Hepatocyte (in vitro differentiated cells): ENCODE data around the gene JAG2. TPM values are rescaled to one million over a fixed set of nuclear protein-coding genes. Genes with fewer than 3 reads are reported as not detected.

Experiments used
- DNase-seq: peaks from one replicate; pipeline ENCODE4 v3.0.0-alpha.2; 2016; ENCODE audit warnings: low spot score
- H2AFZ ChIP-seq: fragments of 200-600 bp; sonication (generic); 2 replicates; pipeline ENCODE4 v1.6.0; 2016; ENCODE audit warnings: antibody characterized with exemption, mild to moderate bottlenecking
- H3K27ac ChIP-seq: fragments of 200-600 bp; sonication (generic); 2 replicates; pipeline ENCODE4 v1.5.1; 2016; ENCODE audit warnings: mild to moderate bottlenecking
- H3K27me3 ChIP-seq: fragments of 200-600 bp; sonication (generic); 2 replicates; pipeline ENCODE4 v1.6.1; 2016
- H3K36me3 ChIP-seq: fragments of 200-600 bp; sonication (generic); replicated peaks from 2 replicates; pipeline ENCODE4 v1.5.1; 2016; ENCODE audit warnings: low read depth; ENCODE audit not compliant: insufficient read depth
- H3K4me1 ChIP-seq: fragments of 200-600 bp; sonication (generic); 2 replicates; pipeline ENCODE4 v1.5.1; 2016; ENCODE audit warnings: mild to moderate bottlenecking, moderate library complexity; ENCODE audit not compliant: insufficient read depth
- H3K4me2 ChIP-seq: fragments of 200-600 bp; sonication (generic); 2 replicates; pipeline ENCODE4 v1.6.0; 2016
- H3K4me3 ChIP-seq: fragments of 200-600 bp; sonication (generic); 2 replicates; pipeline ENCODE4 v1.5.1; 2016; ENCODE audit warnings: mild to moderate bottlenecking
- H3K79me2 ChIP-seq: fragments of 200-600 bp; sonication (generic); 2 replicates; pipeline ENCODE4 v1.6.0; 2017; ENCODE audit warnings: mild to moderate bottlenecking
- H3K9me2 ChIP-seq: fragments of 200-600 bp; sonication (generic); replicated peaks from 2 replicates; pipeline ENCODE4 v1.6.0; 2017; ENCODE audit warnings: mild to moderate bottlenecking; ENCODE audit not compliant: insufficient read depth
- H3K9me3 ChIP-seq: fragments of 200-600 bp; sonication (generic); 2 replicates; pipeline ENCODE4 v1.5.1; 2016; ENCODE audit warnings: low read depth, mild to moderate bottlenecking
- H4K20me1 ChIP-seq: fragments of 200-600 bp; sonication (generic); 2 replicates; pipeline ENCODE4 v1.6.0; 2016; ENCODE audit warnings: mild to moderate bottlenecking; ENCODE audit not compliant: insufficient read depth, poor library complexity, severe bottlenecking
- CTCF ChIP-seq: fragments of 200-600 bp; sonication (generic); IDR thresholded peaks from 2 replicates; pipeline ENCODE4 v1.5.1; 2016; ENCODE audit warnings: antibody characterized with exemption, mild to moderate bottlenecking; ENCODE audit not compliant: poor library complexity
- EZH2 ChIP-seq: fragments of 200-600 bp; sonication (generic); IDR thresholded peaks from 2 replicates; pipeline ENCODE4 v1.6.1; 2016; ENCODE audit warnings: antibody characterized with exemption, mild to moderate bottlenecking, borderline replicate concordance
- EZH2phosphoT487 ChIP-seq: fragments of 200-600 bp; sonication (generic); IDR thresholded peaks from one replicate; pipeline ENCODE4 v1.6.1; 2018; ENCODE audit warnings: antibody characterized with exemption, mild to moderate bottlenecking, low read depth, moderate library complexity; ENCODE audit not compliant: unreplicated experiment, severe bottlenecking
- WGBS: methylation state at CpG from one replicate; pipeline ENCODE4 v1.1.6; 2016; ENCODE audit warnings: low lambda C conversion rate; ENCODE audit errors: missing lambda C conversion rate; 5-methylcytosine and 5-hydroxymethylcytosine counted together
- microRNA-seq: library from miRNA; unstranded; fragments of <30 nt; microRNA quantifications from one replicate; pipeline ENCODE4, GENCODE V29; 2017
- polyA plus RNA-seq: library from polyadenylated mRNA; unstranded; fragments of >200 nt; fragmentation: Nextera tagmentation; extraction: Ambion mirVana; gene quantifications from 2 replicates; pipeline ENCODE4 v1.2.1, GENCODE V29; 2016
- small RNA-seq: library from RNA; depleted of rRNA; stranded (forward); fragments of <200 nt; gene quantifications from one replicate; pipeline ENCODE3, GENCODE V24; 2014
- total RNA-seq: library from RNA; depleted of rRNA; stranded (reverse); fragments of >200 nt; gene quantifications from 2 replicates; pipeline ENCODE4 v1.2.3, GENCODE V29; 2014

The JAG2 gene
- total and polyA plus RNA-seq, 2 experiments from 2014 or later: 4.1 to 6.1 TPM

DNA sequence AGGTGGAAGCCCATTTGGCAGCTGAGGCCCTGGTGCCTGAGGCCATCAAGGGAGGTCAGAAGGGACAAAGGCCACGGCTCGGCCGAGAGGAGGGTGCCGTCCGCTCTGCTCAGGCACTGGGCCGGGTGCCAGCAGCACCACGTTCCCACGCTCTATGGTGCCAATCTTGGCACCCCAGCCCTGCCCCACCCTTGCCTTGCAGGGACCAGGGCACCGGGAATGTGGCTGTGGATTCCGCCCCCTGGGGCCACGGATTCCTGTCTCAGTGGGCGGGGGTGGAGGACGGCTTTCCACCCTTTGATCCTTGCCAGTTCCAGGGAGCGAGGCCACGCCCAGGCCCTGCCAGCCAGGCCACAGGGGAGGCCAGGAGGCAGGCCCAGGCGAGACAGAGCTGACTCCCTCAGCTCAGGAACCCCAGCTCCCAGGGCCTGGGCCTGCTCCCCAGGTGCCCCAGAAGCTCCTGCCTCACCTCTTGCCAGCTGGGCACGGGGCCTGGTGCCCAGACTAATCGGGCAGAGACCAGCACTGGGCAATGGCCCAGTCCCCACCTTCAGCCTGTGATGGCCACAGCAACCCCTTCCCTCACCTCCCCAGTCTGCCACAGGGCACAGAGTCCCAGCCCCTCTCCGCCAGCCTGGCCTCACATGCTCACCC, 76.9 kb downstream of the JAG2 start:
- Histone ChIP-seq H3K36me3 (no peaks in the 10 kb centered on the region), H3K27ac (peak overlapping the region; percentile 100), H2AFZ (no peak overlapping the region), H3K9me3 (no peaks in the 10 kb centered on the region), H3K4me1 (peaks cover 50% of the 10 kb centered on the region), H3K9me2 (no peaks in the 10 kb centered on the region), H3K4me3 (no peak overlapping the region), H3K4me2 (peak overlapping the region; percentile 95), H3K79me2 (peaks cover 2% of the 10 kb centered on the region), H4K20me1 (peaks cover 8% of the 10 kb centered on the region), H3K27me3 (no peaks in the 10 kb centered on the region)
- 65% methylated on average over 16 of the region's 19 CpGs for WGBS
- no peak for TF ChIP-seq EZH2phosphoT487
- no peak for TF ChIP-seq EZH2
- no peak for TF ChIP-seq CTCF
- DNase-seq: peak; percentile 69

DNA sequence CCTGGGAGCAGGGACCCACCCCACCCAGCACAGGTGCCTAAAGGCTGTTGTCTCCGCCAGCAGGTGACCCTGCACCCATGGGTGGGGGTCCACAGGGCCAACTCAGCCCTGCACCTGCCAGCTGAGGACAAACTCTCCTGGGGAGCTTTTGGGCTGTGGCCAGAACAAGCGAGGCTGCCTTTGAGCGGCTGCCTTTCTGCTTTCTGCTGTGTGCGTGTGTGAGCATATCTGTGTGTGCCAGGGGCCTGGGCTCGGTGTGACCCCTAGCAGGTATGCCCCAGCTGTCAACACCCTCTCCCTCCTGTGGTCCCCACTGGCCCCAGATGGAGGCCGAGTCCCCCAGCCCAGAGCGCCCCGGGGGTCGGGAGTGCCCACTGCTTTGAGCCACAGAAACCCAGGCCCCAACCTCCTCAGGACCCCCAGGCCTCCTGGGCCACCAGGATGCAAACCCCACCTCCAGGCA, 77.5 kb downstream of the JAG2 start:
- Histone ChIP-seq H3K4me3 (no peak overlapping the region), H3K4me1 (peaks cover 50% of the 10 kb centered on the region), H3K27ac (peak overlapping the region; percentile 100), H3K9me2 (no peaks in the 10 kb centered on the region), H3K9me3 (no peaks in the 10 kb centered on the region), H3K36me3 (no peaks in the 10 kb centered on the region), H3K27me3 (no peaks in the 10 kb centered on the region), H4K20me1 (peaks cover 8% of the 10 kb centered on the region), H2AFZ (no peak overlapping the region), H3K4me2 (peak overlapping the region; percentile 95), H3K79me2 (peaks cover 2% of the 10 kb centered on the region)
- no peak for DNase-seq
- 92% methylated on average over 9 of the region's 9 CpGs for WGBS
- TF ChIP-seq EZH2phosphoT487 (no peak), CTCF (no peak), EZH2 (no peak)

Small RNAs within 50 kb of the gene (microRNA-seq; reads per million reads assigned to microRNA genes)
- gene MIR6765: not detected

Small RNAs within 50 kb of the gene (small RNA-seq; reads per million reads assigned to genes)
- gene AL512356.2 (not detected), gene MIR6765 (not detected)

Other genes starting within 250 kb of the JAG2 start
- not detected in 2 replicates for gene PLD4, start 243.9 kb downstream of the JAG2 start, total RNA-seq
- gene PLD4, start 243.9 kb downstream of the JAG2 start, polyA plus RNA-seq: 0.77 and 1.1 TPM in 2 replicates
- 4.6 and 5.9 TPM in 2 replicates for gene AHNAK2, start 190.4 kb downstream of the JAG2 start, total RNA-seq
- gene AHNAK2, start 190.4 kb downstream of the JAG2 start, polyA plus RNA-seq: 1.8 and 2.4 TPM in 2 replicates
- 4.5 and 6.4 TPM in 2 replicates for gene CLBA1, start 183.0 kb downstream of the JAG2 start, total RNA-seq
- gene CLBA1, start 183.0 kb downstream of the JAG2 start, polyA plus RNA-seq: 5.1 and 9.3 TPM in 2 replicates
- 13.6 and 15.7 TPM in 2 replicates for gene CDCA4, start 147.7 kb downstream of the JAG2 start, total RNA-seq
- 15.0 and 17.1 TPM in 2 replicates for gene CDCA4, start 147.7 kb downstream of the JAG2 start, polyA plus RNA-seq
- gene GPR132, start 103.3 kb downstream of the JAG2 start, total RNA-seq: 0.24 and 0.83 TPM in 2 replicates
- gene GPR132, start 103.3 kb downstream of the JAG2 start, polyA plus RNA-seq: 0.23 and 0.41 TPM in 2 replicates
- gene NUDT14, start 12.5 kb upstream of the JAG2 start, total RNA-seq: 47.4 and 47.7 TPM in 2 replicates
- 98.1 and 106 TPM in 2 replicates for gene NUDT14, start 12.5 kb upstream of the JAG2 start, polyA plus RNA-seq
- gene BTBD6, start 79.8 kb upstream of the JAG2 start, total RNA-seq: 39.6 and 42.2 TPM in 2 replicates
- 41.0 and 47.5 TPM in 2 replicates for gene BTBD6, start 79.8 kb upstream of the JAG2 start, polyA plus RNA-seq
- 21.1 and 35.9 TPM in 2 replicates for gene BRF1, start 132.2 kb upstream of the JAG2 start, total RNA-seq
- 23.6 and 27.3 TPM in 2 replicates for gene BRF1, start 132.2 kb upstream of the JAG2 start, polyA plus RNA-seq
- 31.9 and 41.1 TPM in 2 replicates for gene PACS2, start 146.0 kb upstream of the JAG2 start, total RNA-seq
- 53.1 and 54.5 TPM in 2 replicates for gene PACS2, start 146.0 kb upstream of the JAG2 start, polyA plus RNA-seq
- 0.52 TPM in 1 of 2 replicates, not detected in the other for gene TEX22, start 229.8 kb upstream of the JAG2 start, total RNA-seq
- gene TEX22, start 229.8 kb upstream of the JAG2 start, polyA plus RNA-seq: 0.76 and 1.2 TPM in 2 replicates